COR-L47 (cell line): ENCODE results near the gene ATP2A3.
A peak's percentile ranks its signal among the peaks of the same experiment; 100 is the strongest.
"Not testable (repeated sequence)": the region's sequence is repeated elsewhere in the genome, so short reads cannot be mapped to it uniquely, and the experiment has no call there.

Experiments used
- DNase-seq: peaks from one replicate; lab custom pipeline; 2025; lab: John Stamatoyannopoulos, UW

Gene ATP2A3

DNA sequence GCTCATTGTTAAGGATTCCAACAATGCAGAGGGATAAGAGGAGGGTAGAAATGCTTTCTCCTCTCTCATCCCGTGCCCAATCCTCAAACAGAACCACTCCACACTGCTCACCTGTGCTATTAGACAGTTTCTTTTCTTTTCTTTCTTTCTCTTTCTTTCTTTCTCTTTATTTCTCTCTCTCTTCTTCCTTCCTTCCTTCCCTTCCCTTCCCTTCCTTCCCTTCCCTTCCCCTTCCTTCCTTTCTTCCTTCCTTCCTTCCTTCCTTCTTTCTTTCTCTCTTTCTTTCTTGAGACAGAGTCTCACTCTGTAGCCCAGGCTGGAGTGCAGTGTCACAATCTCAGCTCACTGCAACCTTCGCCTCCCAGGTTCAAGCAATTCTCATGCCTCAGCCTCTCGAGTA lies 27.5 kb upstream of the ATP2A3 start:
- DNase-seq, result not testable (repeated sequence)

DNA sequence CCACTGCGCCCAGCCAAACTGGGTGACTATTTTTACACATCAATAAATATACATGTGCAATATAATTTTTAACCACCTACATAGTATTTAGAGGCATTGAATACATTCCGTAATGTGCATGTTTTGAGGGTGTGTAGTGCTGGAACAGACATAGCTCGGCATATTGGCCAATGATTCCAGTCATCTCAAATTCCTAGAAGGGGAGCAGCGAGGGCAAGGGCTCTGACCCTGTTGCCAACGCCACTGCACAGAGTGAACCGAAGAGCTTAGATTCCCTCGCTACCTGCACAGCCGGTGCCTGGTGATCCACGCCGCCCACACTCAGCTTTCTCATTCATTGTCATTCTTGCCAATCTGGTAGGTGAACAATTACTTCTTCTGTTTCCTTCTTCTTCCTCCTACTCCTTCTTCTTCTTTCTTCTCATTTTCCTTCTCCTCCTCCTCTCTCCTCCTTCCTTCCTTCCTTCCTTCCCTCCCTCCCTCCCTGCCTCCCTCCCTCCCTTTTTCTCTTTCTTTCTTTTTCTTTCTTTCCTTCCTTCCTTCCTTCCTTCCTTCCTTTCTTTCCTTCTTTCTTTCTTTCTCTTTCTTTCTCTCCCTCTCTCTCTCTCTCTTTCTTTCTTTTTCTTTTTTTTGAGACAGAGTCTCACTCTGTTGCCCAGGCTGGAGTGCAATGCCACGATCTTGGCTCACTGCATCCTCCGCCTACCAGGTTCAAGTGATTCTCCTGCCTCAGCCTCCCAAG lies 26.3 kb upstream of the ATP2A3 start:
- DNase-seq, result no peak

DNA sequence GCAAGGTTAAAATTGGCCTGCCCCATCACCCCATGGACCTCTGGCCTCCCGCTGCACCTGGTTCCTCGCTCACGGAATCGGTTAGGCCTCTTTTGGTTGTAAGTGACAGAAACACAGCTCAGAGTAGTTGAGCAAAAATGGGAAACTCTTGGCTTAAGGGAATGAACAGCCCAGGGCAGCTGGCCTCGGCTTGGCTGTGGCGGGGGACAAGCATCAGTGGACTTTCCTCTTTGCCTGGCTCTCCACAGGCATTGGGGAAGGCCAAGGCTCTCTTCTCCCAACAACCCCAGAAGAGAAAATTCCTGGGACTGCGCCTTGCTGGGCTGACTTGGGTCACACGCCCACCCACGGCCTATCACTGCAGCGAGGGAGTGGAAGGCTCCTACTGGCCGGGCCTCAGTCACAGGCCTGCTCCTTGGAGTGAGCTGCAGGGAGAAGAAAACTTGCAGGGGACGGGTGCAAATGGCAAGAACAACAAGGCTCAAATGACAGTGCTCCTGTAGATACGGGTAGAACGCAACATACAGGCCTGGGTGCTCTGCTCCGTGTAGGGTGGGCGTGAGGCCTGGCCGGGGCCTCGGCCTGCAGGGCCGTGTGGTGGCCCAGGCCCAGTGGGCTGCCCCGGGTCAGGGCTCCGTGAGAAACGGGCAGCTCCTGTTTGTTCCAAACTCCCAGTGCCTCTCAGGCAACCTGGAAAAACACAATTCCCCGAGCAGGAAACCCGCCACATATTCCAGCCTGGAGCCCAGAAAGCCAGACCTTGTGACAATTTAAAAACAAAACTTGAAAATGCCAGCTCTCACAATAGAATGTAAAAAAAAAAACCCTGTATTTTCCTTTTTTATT lies 25.0 kb upstream of the ATP2A3 start:
- no peak for DNase-seq

DNA sequence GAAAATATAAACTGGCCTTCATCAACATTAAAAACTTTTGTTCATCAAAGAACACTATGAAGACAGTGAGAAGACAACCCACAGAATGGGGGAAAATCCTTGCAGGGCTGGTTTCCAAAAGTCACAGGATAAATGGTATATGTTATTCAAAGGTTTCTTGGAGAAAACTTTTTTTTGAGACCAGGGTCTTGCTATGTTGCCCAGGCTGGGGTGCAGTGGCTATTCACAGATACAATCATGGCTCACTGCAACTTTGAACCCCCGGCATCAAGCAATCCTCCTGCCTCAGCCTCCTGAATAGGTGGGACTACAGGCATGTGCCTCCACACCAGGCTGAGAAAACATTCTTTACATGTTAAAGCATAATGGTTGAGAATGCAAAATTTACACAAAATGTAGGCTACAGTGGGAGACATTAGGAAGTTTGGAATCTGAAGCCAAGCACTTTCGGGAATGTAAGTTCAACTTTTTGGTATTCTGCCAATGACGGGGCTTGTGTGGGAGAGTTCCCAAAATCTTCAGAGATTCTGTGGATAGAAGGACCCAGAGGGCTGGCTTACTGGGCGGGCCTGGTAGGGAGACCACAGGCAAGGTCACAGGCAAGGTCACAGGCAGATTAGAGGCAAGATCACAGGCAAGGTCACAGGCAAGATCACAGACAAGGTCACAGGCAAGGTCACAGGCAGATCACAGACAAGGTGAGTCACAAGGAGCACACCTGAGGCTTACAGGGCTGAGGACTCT lies 24.2 kb upstream of the ATP2A3 start:
- DNase-seq, result no peak

DNA sequence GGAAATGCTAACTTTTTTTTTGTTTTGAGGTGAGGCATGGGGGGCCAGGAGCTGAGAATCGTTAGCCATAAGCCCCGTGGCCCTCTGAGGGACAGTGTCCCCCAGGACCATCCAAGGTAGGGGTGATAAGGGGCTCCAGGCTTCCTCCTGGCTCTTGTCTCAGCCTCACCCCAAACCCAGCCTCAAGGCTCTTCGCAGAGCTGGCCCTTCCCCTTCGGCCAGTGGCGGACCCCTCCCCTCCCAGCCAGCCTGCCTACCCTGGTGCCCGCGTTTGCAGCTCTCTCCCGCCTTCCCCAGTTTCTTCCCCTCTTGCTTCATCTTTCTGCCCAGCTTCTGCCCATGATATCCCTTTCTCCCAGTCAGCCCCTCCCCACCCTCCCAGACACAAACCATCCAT lies 22.7 kb upstream of the ATP2A3 start:
- DNase-seq, result no peak

DNA sequence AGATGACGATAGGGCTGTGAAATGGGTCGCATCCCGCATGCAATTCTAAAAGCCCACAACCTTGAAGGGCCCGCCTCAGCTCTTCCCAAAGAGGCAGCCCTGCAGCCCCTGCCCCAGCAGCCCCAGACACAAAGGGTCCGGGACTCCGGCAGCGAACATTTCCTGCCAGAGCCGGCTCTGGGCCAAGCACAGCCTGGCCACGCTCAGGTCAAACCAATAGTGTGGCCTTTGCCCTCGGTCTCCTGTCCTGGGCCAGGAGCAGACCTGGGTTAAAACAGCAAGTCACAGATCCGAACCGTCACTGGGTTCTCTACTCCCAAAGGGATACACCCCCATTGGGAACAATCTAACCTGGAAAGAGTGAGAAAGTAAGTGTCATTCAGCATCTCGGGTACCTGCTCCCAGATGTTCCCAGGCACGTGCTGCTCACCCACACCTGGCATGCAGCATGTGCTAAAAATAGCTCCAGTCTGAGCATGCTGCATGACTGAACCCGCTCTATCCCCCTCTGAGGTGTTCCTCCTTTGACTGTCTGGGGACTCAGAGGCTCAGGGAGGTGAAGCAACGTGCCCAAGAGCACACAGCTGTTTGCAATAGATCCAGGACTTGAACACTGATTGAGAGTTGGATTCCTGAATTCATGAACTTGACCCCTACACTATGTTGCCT lies 22.2 kb upstream of the ATP2A3 start:
- DNase-seq, result no peak

DNA sequence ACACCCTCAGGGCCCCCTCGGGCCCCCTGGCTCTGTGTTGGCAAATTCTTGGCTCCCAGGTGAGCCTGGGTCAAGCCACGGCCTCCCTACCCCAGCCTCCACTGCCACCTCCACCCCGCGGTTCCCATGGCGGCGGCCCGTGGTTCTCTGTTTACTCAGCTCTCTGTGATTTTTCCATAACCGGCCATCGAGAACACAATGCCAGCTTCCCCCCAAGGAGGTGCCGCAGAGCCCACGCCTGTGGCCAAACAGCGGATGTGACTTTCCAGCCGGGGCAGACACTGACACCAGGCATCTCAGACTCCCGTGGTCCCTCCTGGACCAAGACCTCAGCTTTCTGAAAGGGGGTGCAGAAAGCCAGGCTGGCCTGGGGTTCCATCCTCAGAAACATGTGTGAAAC lies 21.6 kb upstream of the ATP2A3 start:
- no peak for DNase-seq

DNA sequence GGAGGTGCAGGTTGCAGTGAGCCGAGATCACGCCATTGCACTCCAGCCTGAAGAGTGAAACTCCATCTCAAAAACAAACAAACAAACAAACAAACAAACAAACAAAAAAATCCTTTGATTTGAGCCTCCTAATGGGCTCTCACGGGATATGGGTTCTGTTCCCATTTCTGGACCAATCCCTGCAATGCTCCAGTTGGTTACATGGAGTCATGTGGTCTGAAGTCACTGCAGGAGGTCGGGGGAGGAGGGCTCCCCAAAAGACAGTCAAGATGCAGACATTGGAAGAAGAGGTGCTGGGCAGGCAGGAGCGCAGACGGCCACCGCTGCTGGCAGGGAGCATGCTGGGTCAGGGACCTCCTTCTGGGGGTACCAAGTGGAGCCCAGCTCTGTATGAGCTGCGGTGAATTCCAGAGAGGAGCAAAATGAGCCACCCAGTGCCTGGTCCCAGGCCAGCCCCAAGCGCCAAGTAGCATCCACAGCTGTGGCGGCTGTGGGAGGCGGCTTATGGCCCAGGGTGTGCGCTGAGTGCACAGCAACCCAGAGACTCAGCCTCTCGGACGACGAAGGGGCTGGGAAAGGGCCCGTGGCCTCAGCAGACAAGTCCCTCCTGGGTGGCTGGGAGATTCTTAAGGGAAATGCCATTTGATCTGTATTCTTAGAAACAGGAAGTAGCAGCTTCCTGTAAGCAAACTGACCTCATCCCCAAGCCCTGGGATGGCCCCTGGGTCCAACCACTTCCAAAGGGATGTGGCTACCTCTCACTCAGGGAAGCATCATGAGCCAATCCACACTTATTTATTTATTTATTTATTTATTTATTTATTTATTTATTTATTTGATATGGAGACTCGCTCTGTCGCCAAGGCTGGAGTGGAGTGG lies 19.6 kb upstream of the ATP2A3 start:
- no peak for DNase-seq

DNA sequence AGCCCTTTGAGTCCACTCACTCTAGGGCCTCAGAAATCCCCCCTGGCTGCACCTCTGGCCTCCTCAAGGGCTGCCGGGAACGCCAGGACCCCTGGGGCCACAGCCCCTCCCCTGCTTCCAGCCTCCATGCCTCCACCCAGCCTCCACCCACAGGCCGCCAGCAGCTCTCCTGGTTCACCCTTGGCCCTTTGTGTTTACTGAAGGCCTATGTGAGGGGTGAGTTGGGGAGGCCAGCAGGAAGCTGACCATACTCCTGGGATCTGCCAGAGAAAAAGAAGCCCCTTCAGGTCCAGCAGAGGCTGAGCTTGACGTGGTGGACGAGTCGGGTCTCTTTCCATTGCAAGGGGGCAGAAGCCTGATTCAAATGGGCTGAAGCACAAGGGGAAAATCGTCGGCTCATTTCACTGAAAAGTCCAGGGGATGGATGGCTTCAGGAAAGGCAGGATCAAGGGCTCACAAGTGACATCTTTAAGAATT lies 18.3 kb upstream of the ATP2A3 start:
- no peak for DNase-seq

DNA sequence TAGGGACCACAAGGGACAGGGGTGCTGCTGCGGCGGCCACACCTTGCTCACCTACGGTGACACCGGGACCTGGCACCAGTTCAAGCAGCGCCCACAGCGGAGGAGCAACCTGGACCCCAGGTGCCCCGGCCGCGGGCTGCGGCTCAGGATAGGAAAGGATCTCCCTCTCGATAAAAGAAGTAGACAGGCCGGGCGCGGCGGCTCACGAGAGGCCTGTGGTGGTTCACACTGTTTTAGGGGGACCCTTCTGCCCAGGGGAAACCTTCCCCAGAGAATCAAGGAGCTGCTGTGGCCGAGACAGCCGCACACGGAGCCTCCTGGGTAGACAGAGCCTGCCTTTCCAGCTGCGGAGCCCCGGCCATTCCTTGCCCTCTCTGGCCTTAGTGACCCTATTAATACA lies 17.9 kb upstream of the ATP2A3 start:
- DNase-seq, result no peak

DNA sequence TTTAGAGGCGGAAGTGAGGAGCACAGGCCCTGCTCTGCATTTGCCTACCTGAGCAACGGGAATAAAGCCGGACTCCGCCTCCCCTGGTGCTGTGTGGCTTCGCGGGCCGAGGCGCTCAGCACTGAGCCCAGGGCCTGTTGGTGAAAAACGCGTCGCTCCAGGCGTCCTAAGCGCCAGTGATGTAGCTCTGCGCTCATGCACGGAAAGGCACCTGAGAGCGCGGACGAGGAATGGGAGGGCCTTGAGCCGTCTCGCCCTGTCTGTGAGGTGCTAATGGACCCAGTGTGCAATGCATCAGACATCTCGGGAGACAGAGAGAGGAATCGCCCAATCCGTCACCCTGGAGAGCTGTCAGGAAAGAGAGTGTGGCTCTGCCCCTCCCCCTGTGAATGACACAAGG lies 17.2 kb upstream of the ATP2A3 start:
- no peak for DNase-seq

DNA sequence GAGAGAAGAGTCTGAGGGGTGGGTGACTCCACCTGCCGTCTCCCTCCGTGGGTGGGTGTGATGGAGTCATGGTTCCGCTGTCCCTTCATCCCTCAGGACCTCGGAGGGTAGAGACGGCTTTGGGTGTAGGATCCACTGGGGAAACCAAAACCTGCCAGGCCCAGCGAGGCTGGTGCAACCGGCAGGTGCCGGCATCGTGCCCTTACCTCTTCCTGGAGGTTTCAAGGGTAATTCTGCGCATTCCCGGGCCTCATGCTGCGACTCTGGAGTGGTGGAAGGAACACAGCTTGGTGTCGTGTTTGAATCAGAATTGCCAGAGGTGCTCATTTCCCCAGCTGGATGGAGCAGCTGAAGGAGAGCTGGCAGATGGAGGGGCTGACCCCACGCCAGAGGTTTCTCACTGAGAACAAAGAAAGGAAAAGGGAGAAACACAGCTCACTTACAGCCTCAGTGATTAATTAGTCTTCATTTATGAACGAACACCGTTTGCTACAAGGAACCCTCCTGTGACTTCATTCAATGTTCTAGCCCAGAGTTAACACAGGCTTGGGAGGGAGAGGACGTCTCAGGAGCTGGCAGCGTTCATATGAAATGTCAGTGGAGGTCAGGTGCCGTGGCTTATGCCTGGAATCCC lies 16.3 kb upstream of the ATP2A3 start:
- peak; percentile 86 for DNase-seq

DNA sequence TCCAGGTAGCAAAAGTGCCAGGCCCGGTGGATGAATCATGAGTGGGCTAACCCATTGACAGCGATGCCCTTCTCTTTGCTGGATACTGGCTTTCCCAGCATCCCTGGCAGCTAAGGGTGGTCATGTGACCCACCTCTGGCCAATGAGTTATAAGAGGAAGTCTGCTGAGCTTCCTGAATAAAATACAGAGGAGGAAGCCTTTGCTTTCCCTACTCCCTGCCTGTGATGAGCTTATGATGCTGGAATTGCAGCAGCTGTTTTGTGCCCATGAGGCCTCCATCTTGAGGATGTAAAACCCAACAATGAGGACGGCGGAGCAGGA lies 15.0 kb upstream of the ATP2A3 start:
- DNase-seq, result no peak

DNA sequence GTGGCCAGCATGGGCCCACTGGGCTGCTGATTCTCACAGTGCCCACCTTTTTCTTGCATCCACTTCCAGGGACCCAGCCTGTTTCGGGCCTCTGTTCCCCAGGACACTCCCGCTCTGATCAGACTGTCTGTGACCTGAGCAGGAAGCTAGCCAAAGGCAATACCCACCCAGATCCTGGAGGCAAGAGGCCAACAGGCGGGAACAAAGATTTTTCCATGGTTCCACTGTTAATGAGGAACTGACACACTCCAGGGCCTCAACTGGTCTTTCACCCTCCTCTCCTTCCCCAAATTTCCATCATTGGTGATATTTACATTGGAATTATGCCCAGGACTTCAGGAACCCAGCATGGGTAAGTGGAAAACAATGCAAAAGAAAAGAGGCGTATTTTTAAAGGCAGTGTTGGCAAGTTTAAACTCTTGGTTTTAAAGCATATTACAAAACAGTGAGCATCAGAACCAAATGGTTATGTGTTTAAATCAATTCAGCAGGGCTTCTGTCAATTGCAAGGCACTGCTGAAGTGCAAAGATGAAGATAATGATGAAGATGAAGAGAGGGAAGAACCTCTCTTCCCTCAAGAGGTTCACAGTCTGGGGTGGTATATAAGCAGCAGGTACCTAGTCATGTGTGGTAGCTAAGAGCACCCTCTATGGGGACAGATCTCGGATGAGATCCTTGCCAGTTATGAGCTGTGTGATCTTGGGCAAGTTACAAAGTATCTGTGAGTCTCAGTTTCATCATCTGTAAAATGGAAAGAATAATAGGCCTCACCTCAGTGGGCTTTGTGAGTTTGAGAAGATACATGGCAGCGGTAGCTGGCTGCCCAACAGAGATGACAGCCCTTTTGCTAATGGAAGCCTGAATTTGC lies 14.4 kb upstream of the ATP2A3 start:
- no peak for DNase-seq

DNA sequence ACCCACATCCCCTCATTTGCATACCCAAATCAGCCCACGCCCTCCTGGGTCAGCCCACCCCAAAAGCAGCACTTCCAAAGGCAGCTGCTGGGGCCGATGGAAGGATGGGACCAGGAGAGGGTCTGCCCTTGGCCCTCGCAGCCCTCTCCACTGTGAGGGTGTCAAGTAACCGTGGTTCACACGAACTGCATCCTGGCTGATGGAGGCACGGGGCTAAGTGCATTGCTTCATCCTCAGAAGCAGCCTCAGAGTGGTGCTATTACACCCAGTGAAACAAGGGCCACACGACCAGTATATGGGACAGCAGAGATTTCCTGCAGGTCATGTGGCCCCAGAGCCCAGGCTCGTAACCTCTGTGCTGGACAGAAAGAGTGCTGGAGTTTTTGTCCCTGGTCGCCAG lies 13.2 kb upstream of the ATP2A3 start:
- DNase-seq, result no peak

DNA sequence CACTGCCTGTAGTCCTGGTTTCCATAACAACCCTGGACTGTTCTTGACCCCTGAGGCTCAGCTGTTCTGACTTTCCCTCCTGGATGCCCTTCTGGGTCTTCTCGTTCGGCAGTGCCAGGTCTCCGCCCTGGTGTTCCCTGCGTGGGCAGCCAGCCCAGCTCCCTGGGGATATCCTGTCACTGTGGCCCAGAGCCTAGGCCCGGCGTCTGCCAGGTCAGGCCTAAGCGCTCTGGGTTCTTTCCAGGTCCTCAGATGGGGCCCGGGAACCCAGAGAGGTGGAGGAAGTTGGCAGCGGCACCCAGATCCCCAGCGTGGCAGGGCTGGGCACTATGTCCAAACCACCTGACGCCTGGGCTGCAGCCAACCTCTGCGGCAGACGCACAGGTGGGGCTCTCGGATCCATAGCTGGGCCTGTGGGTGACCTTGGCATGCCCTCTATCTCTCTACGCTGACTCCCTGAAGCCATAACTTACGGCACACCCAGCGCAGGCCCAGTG lies 12.5 kb upstream of the ATP2A3 start:
- peak; percentile 42 for DNase-seq

DNA sequence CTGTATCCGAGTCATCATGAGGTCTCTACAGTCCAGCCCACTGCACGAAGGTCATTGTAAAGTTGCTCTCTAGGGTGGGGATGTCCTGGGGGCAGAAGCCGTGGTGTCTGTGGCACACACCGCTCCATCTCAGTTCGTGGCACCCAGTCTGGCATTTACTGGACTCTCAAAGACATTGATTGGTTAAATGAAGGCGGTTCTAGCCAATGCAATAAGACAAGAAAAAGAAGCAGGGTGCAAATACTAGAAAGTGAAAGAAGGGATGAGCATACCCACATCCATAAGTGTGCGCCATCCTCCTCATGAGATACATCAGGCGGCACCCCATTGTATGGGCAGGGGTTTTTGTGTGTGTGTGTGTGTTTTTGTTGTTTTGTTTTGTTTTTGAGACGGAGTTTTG lies 10.7 kb upstream of the ATP2A3 start:
- no peak for DNase-seq

DNA sequence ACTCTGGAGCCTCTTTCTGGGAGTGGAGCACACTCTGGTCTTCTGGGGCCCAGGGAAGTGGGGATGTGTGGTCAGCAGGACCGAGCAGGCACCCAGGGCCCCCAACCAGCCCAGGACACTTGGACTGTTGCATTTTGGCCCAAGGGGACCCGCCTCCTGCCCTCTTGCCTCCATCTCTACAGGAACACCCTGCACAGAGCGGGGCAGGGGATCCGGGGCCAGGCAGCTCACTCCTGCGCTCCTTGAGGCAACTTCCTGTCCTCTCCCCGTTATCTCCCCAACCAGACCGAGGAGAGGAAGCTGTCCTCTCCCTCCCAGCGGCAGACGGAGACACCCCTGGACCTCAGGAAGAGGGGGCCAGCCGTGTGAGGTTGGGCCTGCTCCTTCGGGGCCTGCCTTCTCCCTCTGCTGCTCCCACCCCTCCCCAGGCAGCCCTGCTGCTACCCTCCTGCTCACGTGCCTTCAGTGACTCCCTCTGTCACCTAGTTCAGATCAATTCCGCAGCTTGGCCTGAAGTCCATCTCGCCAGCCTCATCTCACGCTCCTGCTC lies 10.0 kb upstream of the ATP2A3 start:
- no peak for DNase-seq

DNA sequence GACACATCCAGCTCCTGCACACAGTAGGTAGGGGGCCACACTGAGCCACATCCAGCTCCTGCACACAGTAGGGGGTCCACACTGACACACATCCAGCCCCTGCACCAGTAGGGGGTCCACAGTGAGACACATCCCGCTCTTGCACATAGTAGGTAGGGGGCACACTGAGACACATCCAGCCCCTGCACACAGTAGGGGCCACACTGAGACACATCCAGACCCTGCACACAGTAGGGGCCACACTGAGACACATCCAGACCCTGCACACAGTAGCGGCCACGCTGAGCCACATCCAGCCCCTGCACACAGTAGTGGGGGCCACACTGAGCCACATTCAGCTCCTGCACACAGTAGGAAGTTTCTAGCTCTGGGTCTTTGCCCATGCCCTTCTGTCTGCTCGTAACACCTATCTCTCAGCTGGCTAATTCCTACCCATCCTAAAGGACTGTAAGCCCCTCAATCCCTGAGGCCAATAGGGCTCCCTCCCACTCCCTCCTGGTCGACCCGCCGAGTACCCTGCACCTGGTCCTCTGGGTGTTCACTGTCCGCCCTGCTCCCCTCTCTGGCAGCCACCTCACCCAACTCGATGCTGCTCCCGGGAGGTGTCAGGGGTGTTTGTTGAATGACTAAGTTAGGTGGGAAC lies 9.4 kb upstream of the ATP2A3 start:
- DNase-seq, result no peak
